Vagina (tissue), 2 donors: Measurements from ENCODE around the gene KCNAB3.

ENCODE experiments used
- POLR2A ChIP-seq, 2 donors: fragments of 450-650 bp; IDR thresholded peaks; one replicate each; pipeline ENCODE4 v1.6.1; 2017; ENCODE audit warnings: antibody characterized with exemption in 2 of 2, mild to moderate bottlenecking in 2 of 2, moderate library complexity in 2 of 2
- POLR2AphosphoS5 ChIP-seq, 2 donors: sonication (generic); formaldehyde crosslinking; IDR thresholded peaks; one replicate each; pipeline ENCODE4 v1.9.0; 2017; ENCODE audit warnings: antibody characterized with exemption in 2 of 2, mild to moderate bottlenecking in 2 of 2, low read depth in 1 of 2; ENCODE audit not compliant: insufficient read depth in 1 of 2
- TF ChIP-seq, protein P1 (sequence below), 3 experiments: fragments of 450-650 bp in 2 of 3; fragments of 200-600 bp in 1 of 3; sonication (generic) in 1 of 3; IDR thresholded peaks; one replicate each; pipeline ENCODE4 v1.5.1; 2017 to 2019; ENCODE audit warnings: antibody characterized with exemption in 3 of 3, mild to moderate bottlenecking in 2 of 3, moderate library complexity in 2 of 3

DNA sequence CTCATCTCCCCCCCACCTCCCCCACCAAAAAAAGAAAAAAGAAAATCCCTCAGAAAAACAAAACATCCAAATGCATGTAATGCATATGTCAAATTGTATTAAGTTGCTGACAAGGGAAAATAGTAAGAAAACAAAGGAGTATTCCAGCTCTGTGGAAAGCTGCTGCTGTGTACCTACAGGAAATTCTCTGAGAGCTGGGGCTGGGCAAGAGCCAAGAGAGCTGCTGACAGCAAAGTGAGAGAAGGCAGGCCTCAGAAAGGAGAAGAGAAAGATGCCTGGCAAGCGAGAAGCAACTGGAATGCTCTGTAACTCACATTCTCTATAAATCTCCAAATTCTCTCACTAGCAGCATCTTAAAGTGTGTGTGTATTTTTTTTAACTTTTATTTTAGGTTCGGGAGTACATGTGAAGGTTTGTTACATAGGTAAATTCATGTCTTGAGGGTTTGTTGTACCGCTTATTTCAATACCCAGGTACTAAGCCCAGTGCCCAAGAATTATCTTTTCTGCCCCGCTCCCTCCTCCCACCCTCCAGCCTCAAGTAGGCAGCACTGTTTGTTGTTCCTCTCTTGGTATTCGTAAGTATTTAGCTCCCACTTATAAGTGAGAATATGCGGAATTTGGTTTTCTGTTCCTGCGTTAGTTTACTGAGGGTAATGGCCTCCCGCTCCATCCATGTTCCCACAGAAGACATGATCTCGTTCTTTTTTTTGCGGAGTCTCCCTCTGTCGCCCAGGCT lies 26.7 kb upstream of the KCNAB3 start:
- TF ChIP-seq, protein P1, sequence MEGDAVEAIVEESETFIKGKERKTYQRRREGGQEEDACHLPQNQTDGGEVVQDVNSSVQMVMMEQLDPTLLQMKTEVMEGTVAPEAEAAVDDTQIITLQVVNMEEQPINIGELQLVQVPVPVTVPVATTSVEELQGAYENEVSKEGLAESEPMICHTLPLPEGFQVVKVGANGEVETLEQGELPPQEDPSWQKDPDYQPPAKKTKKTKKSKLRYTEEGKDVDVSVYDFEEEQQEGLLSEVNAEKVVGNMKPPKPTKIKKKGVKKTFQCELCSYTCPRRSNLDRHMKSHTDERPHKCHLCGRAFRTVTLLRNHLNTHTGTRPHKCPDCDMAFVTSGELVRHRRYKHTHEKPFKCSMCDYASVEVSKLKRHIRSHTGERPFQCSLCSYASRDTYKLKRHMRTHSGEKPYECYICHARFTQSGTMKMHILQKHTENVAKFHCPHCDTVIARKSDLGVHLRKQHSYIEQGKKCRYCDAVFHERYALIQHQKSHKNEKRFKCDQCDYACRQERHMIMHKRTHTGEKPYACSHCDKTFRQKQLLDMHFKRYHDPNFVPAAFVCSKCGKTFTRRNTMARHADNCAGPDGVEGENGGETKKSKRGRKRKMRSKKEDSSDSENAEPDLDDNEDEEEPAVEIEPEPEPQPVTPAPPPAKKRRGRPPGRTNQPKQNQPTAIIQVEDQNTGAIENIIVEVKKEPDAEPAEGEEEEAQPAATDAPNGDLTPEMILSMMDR (IDR thresholded peaks at IDR 0.05) = no peak
- TF ChIP-seq POLR2AphosphoS5 (IDR thresholded peaks at IDR 0.05; ENCODE audit: insufficient read depth in 1 of 2, low read depth in 1 of 2) = no peak
- TF ChIP-seq POLR2A (IDR thresholded peaks at IDR 0.05) = no peak
